ENCODE measurements around the gene HYAL3.

HYAL3 gene

GRCh38 chr3:50324351-50325112, 25.3 kb upstream of the HYAL3 start:
- Mint-ChIP-seq H3K27me3 (no peaks in the 10 kb centered on the region), H3K4me1 (ENCODE audit: low read depth in 2 of 2) (peaks cover 25 to 29% of the 10 kb centered on the region in 2 donors), H3K36me3 (ENCODE audit: insufficient read depth) (peaks cover 20% of the 10 kb centered on the region), H3K9me3 (no peaks in the 10 kb centered on the region), H3K4me3 (no peak overlapping the region), H3K27ac (peak overlapping the region in 1 of 2 donors; percentile 76)
- DNase-seq (peak; percentile 50 to 64 (median 53)), ATAC-seq (replicated peaks) (peak; percentile 25)

GRCh38 chr3:50323614-50324199, 24.5 kb upstream of the HYAL3 start:
- Mint-ChIP-seq H3K4me3 (no peak overlapping the region), H3K27ac (peak overlapping the region; percentile 41 to 76), H3K9me3 (no peaks in the 10 kb centered on the region), H3K4me1 (ENCODE audit: low read depth in 2 of 2) (peaks cover 29 to 36% of the 10 kb centered on the region in 2 donors), H3K27me3 (no peaks in the 10 kb centered on the region), H3K36me3 (ENCODE audit: insufficient read depth) (peaks cover 12% of the 10 kb centered on the region)
- DNase-seq, result no peak
- ATAC-seq (replicated peaks), result no peak

- Mint-ChIP-seq H3K27me3 (no peaks in the 10 kb centered on the region), H3K36me3 (ENCODE audit: insufficient read depth) (peaks cover 8% of the 10 kb centered on the region), H3K9me3 (no peaks in the 10 kb centered on the region), H3K4me3 (peak overlapping the region; percentile 44 to 84), H3K4me1 (ENCODE audit: low read depth in 2 of 2) (peaks cover 24 to 34% of the 10 kb centered on the region in 2 donors), H3K27ac (peak overlapping the region in 1 of 2 donors; percentile 76)
- ATAC-seq (replicated peaks) (no peak), DNase-seq (no peak)
These were observed 23.9 kb upstream of the HYAL3 start for GRCh38 chr3:50323092-50323600.

GRCh38 chr3:50322386-50323091, 23.3 kb upstream of the HYAL3 start, which contains the start of gene HYAL2:
Gene HYAL2, minus strand, starts transcription at chr3:50322745. Its CDS starts 2,256 bp downstream, at chr3:50320489.
- H3K4me3 Mint-ChIP-seq, result peak within 1 kb of the TSS; percentile 84 to 85
- ATAC-seq (replicated peaks), result no peak

GRCh38 chr3:50322115-50322385, 22.8 kb upstream of the HYAL3 start:
- DNase-seq (no peak), ATAC-seq (replicated peaks) (no peak)
- H3K36me3 Mint-ChIP-seq (ENCODE audit: insufficient read depth), result no peaks in the 10 kb centered on the region
- no peaks in the 10 kb centered on the region for H3K27me3 Mint-ChIP-seq
- H3K9me3 Mint-ChIP-seq, result no peaks in the 10 kb centered on the region
- H3K4me3 Mint-ChIP-seq, result peak overlapping the region; percentile 84 to 85
- H3K27ac Mint-ChIP-seq, result no peak overlapping the region
- peaks cover 22 to 33% of the 10 kb centered on the region in 2 donors for H3K4me1 Mint-ChIP-seq (ENCODE audit: low read depth in 2 of 2)

More at GRCh38 chr3:50322386-50323091, 23.3 kb upstream of the HYAL3 start, which contains the start of gene HYAL2:
- H3K27me3 Mint-ChIP-seq, result no peaks in the 10 kb centered on the region
- no peak for DNase-seq
- peak within 1 kb of the TSS; percentile 89 to 93 for H3K27ac Mint-ChIP-seq
- H3K4me1 Mint-ChIP-seq (ENCODE audit: low read depth in 2 of 2), result peaks cover 20 to 32% of the 10 kb centered on the region in 2 donors
- no peaks in the 10 kb centered on the region for H3K9me3 Mint-ChIP-seq
- peaks cover 4% of the 10 kb centered on the region for H3K36me3 Mint-ChIP-seq (ENCODE audit: insufficient read depth)

GRCh38 chr3:50321336-50322114, 22.3 kb upstream of the HYAL3 start:
- Mint-ChIP-seq H3K27ac (peak overlapping the region; percentile 89 to 93), H3K9me3 (no peaks in the 10 kb centered on the region), H3K4me3 (peak overlapping the region; percentile 84 to 85), H3K27me3 (no peaks in the 10 kb centered on the region), H3K36me3 (ENCODE audit: insufficient read depth) (no peaks in the 10 kb centered on the region), H3K4me1 (ENCODE audit: low read depth in 2 of 2) (peaks cover 27 to 38% of the 10 kb centered on the region in 2 donors)
- ATAC-seq (replicated peaks) (peak; percentile 58), DNase-seq (peak; percentile 66 to 74 (median 69))

GRCh38 chr3:50320853-50321335, 21.7 kb upstream of the HYAL3 start:
- DNase-seq (peak in 2 of 3 experiments; percentile 21 to 41), ATAC-seq (replicated peaks) (peak; percentile 29)
- Mint-ChIP-seq H3K4me3 (peak overlapping the region; percentile 84 to 85), H3K9me3 (no peaks in the 10 kb centered on the region), H3K27ac (peak overlapping the region; percentile 65 to 93), H3K4me1 (ENCODE audit: low read depth in 2 of 2) (peaks cover 32 to 43% of the 10 kb centered on the region in 2 donors), H3K36me3 (ENCODE audit: insufficient read depth) (no peaks in the 10 kb centered on the region), H3K27me3 (no peaks in the 10 kb centered on the region)

GRCh38 chr3:50319894-50320625, 20.9 kb upstream of the HYAL3 start:
- H3K27ac Mint-ChIP-seq, result peak overlapping the region; percentile 65 to 83
- no peak for DNase-seq
- H3K4me3 Mint-ChIP-seq, result peak overlapping the region; percentile 84 to 85
- peaks cover 32 to 45% of the 10 kb centered on the region in 2 donors for H3K4me1 Mint-ChIP-seq (ENCODE audit: low read depth in 2 of 2)
- ATAC-seq (replicated peaks), result no peak
- no peaks in the 10 kb centered on the region for H3K9me3 Mint-ChIP-seq
- no peaks in the 10 kb centered on the region for H3K27me3 Mint-ChIP-seq
- H3K36me3 Mint-ChIP-seq (ENCODE audit: insufficient read depth), result no peaks in the 10 kb centered on the region

- DNase-seq (no peak), ATAC-seq (replicated peaks) (no peak)
- Mint-ChIP-seq H3K36me3 (ENCODE audit: insufficient read depth) (no peaks in the 10 kb centered on the region), H3K9me3 (no peaks in the 10 kb centered on the region), H3K4me1 (ENCODE audit: low read depth in 2 of 2) (peaks cover 28 to 43% of the 10 kb centered on the region in 2 donors), H3K27ac (no peak overlapping the region), H3K4me3 (peak overlapping the region in 1 of 2 donors; percentile 27), H3K27me3 (no peaks in the 10 kb centered on the region)
These were observed 20.1 kb upstream of the HYAL3 start for GRCh38 chr3:50319181-50319893.

GRCh38 chr3:50318615-50319014, 19.4 kb upstream of the HYAL3 start:
- DNase-seq (no peak), ATAC-seq (replicated peaks) (no peak)
- peaks cover 26 to 44% of the 10 kb centered on the region in 2 donors for H3K4me1 Mint-ChIP-seq (ENCODE audit: low read depth in 2 of 2)
- no peaks in the 10 kb centered on the region for H3K9me3 Mint-ChIP-seq
- H3K27me3 Mint-ChIP-seq, result no peaks in the 10 kb centered on the region
- no peak overlapping the region for H3K27ac Mint-ChIP-seq
- H3K36me3 Mint-ChIP-seq (ENCODE audit: insufficient read depth), result no peaks in the 10 kb centered on the region
- H3K4me3 Mint-ChIP-seq, result peak overlapping the region in 1 of 2 donors; percentile 6

GRCh38 chr3:50318163-50318562, 19.0 kb upstream of the HYAL3 start:
- ATAC-seq (replicated peaks) (no peak), DNase-seq (no peak)
- peaks cover 26 to 42% of the 10 kb centered on the region in 2 donors for H3K4me1 Mint-ChIP-seq (ENCODE audit: low read depth in 2 of 2)
- H3K27me3 Mint-ChIP-seq, result no peaks in the 10 kb centered on the region
- H3K27ac Mint-ChIP-seq, result no peak overlapping the region
- no peaks in the 10 kb centered on the region for H3K36me3 Mint-ChIP-seq (ENCODE audit: insufficient read depth)
- no peaks in the 10 kb centered on the region for H3K9me3 Mint-ChIP-seq
- H3K4me3 Mint-ChIP-seq, result peak overlapping the region in 1 of 2 donors; percentile 6

- H3K9me3 Mint-ChIP-seq, result no peaks in the 10 kb centered on the region
- H3K36me3 Mint-ChIP-seq (ENCODE audit: insufficient read depth), result no peaks in the 10 kb centered on the region
- H3K27ac Mint-ChIP-seq, result peak overlapping the region; percentile 90 to 97
- no peaks in the 10 kb centered on the region for H3K27me3 Mint-ChIP-seq
- DNase-seq (no peak), ATAC-seq (replicated peaks) (no peak)
- peaks cover 26 to 42% of the 10 kb centered on the region in 2 donors for H3K4me1 Mint-ChIP-seq (ENCODE audit: low read depth in 2 of 2)
- peak overlapping the region in 1 of 2 donors; percentile 79 for H3K4me3 Mint-ChIP-seq
These were observed 18.1 kb upstream of the HYAL3 start for GRCh38 chr3:50317300-50317699.
